Lung (tissue), 16 donors: ENCODE data around the gene TXNRD1. TPM values are rescaled to one million over a fixed set of nuclear protein-coding genes. Genes with fewer than 3 reads are reported as not detected.

Experiments used
- ATAC-seq: fragments of 200-7000 bp; cut with Tn5 transposase; one replicate; pipeline ENCODE4 v1.9.1; 2020; ENCODE audit warnings: moderate number of reproducible peaks; ENCODE audit not compliant: insufficient read depth, low FRiP score
- DNase-seq, 3 donors: peaks; one replicate each; pipeline ENCODE4 v3.0.0-alpha.2; 2013 to 2017
- H3K27ac ChIP-seq, 2 donors: one replicate each; pipeline ENCODE4 v1.5.1; 2013; ENCODE audit warnings: mild to moderate bottlenecking in 2 of 2, moderate library complexity in 2 of 2, control low read depth in 1 of 2, inconsistent platforms in 1 of 2, low read depth in 1 of 2, low read length in 1 of 2
- H3K27me3 ChIP-seq, 3 donors: one replicate each; pipeline ENCODE4 v1.5.1; 2013; ENCODE audit warnings: low read length in 2 of 3; ENCODE audit not compliant: control insufficient read depth in 3 of 3, insufficient read depth in 3 of 3
- H3K36me3 ChIP-seq, 4 donors: one replicate each; pipeline ENCODE4 v1.5.1; 2013; ENCODE audit warnings: low read length in 4 of 4, mild to moderate bottlenecking in 1 of 4, moderate library complexity in 1 of 4; ENCODE audit not compliant: control insufficient read depth in 4 of 4, insufficient read depth in 4 of 4
- H3K4me1 ChIP-seq, 5 donors: one replicate each; pipeline ENCODE4 v1.5.1; 2013; ENCODE audit warnings: low read length in 5 of 5, mild to moderate bottlenecking in 2 of 5, moderate library complexity in 1 of 5; ENCODE audit not compliant: control insufficient read depth in 5 of 5, insufficient read depth in 5 of 5
- H3K4me3 ChIP-seq: one replicate; pipeline ENCODE4 v1.5.1; 2013; ENCODE audit warnings: mild to moderate bottlenecking, control low read depth, moderate library complexity
- H3K9ac ChIP-seq, 2 donors: one replicate each; pipeline ENCODE4 v1.5.1; 2013; ENCODE audit warnings: low read length in 2 of 2, control low read depth in 1 of 2; ENCODE audit not compliant: insufficient read depth in 1 of 2
- H3K9me3 ChIP-seq, 4 donors: one replicate each; pipeline ENCODE4 v1.5.1; 2013; ENCODE audit warnings: low read length in 3 of 4, mild to moderate bottlenecking in 1 of 4, moderate library complexity in 1 of 4; ENCODE audit not compliant: control insufficient read depth in 4 of 4, insufficient read depth in 3 of 4
- WGBS, 2 donors: extraction: QIAGEN DNeasy Blood & Tissue Kit; methylation state at CpG; one replicate each; pipeline ENCODE4 v1.1.7; 2013; 5-methylcytosine and 5-hydroxymethylcytosine counted together
- long read RNA-seq, 5 donors: transcript quantifications; one replicate each; lab custom pipeline, GENCODE V29; 2026
- polyA plus RNA-seq, 2 donors: library from polyadenylated mRNA; stranded (reverse); fragments of 200-250 nt; gene quantifications; one replicate each; pipeline ENCODE4 v1.2.1, GENCODE V29; 2013
- total RNA-seq, 2 donors: library from RNA; depleted of rRNA in 1 of 2; stranded (reverse); fragments of >200 nt in 1 of 2; gene quantifications; one replicate each; pipeline ENCODE4 v1.2.1, GENCODE V29; 2014 to 2021
- TF ChIP-seq, protein P1 (sequence below): IDR thresholded peaks from 2 replicates; pipeline ENCODE4 v1.5.1; 2012; ENCODE audit warnings: mild to moderate bottlenecking; ENCODE audit errors: control extremely low read depth, extremely low read depth
- donor health status: control.
- donor health status: control.
- donor health status: Bipolar disorder and iron deficiency.
- donor health status: healthy.
- donor health status: DM: yes; HTN: yes; CAD: no.

TXNRD1 gene
- total RNA-seq (100 to 1,000 TPM; 135 to 166 TPM), polyA plus RNA-seq (100 to 1,000 TPM in 1 of 2 donors, 10 to 100 TPM in 1; 74.2 to 115 TPM)
- long read RNA-seq, donor 1, partial matches to known transcripts: 0 of 4 reads
- long read RNA-seq, donor 1, other reads (novel, unspliced or antisense): 0 of 4 reads
- long read RNA-seq, donor 2, partial matches to known transcripts: 0 of 2 reads
- long read RNA-seq, donor 2, other reads (novel, unspliced or antisense): 0 of 2 reads
- long read RNA-seq, donor 3, transcript TXNRD1-205 (15 exons, 3,930 nt): major isoform, 6 of 8 reads
- long read RNA-seq, donor 3, partial matches to known transcripts: 0 of 8 reads
- long read RNA-seq, donor 3, other reads (novel, unspliced or antisense): 0 of 8 reads
- long read RNA-seq, donor 4, partial matches to known transcripts: 5 of 5 reads
- long read RNA-seq, donor 4, other reads (novel, unspliced or antisense): 0 of 5 reads
- long read RNA-seq, donor 5, partial matches to known transcripts: 0 of 4 reads
- long read RNA-seq, donor 5, other reads (novel, unspliced or antisense): 0 of 4 reads

DNA sequence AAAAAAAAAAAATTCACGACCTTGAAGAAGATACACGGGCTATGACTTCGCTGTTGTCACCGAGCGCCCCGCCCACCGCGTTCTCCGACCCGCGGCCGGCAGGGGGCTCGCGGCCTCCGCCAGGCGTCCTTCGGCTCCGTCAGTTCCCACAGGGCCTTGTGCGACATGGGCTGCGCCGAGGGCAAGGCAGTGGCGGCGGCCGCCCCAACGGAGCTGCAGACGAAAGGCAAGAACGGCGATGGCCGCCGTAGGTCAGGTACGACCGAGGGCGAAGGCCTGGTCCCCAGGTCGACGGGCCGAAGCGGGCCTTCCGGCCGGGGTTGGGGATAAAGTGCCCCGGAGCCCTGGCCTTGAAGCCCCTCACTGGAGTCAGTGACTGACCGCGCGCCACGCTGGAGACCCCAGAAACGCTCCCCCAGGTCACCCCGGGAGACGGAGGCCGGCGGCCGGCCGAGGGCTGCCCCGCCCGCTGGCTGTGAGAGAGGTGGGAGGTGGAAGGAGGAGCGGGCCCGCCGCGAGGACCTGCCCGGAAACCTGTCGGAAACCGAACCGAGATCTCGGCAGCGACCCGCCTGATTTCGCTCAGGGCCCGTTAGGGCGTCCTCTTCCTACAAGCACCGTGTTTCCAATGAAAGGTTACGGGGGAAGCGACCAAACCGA, at the start of gene TXNRD1:
Gene TXNRD1 (plus strand): TSS at position 142 of the 660 bp plus-strand sequence. CDS start 24 bp downstream, at position 166.
- no peaks in the 10 kb centered on the region for H3K9me3 ChIP-seq
- peak within 1 kb of the TSS; percentile 48 for H3K4me3 ChIP-seq
- H3K36me3 ChIP-seq: no peaks in the 10 kb centered on the region
- peak within 1 kb of the TSS; percentile 24 to 55 for H3K9ac ChIP-seq
- H3K4me1 ChIP-seq: peaks cover 2 to 16% (median 10%) of the 10 kb centered on the region in 5 donors
- 1 to 3% methylated on average over 70 to 71 of the region's 71 CpGs for WGBS, 2 donors
- DNase-seq (peak; percentile 84 to 88 (median 87)), ATAC-seq (peak; percentile 79)
- TF ChIP-seq, protein P1, sequence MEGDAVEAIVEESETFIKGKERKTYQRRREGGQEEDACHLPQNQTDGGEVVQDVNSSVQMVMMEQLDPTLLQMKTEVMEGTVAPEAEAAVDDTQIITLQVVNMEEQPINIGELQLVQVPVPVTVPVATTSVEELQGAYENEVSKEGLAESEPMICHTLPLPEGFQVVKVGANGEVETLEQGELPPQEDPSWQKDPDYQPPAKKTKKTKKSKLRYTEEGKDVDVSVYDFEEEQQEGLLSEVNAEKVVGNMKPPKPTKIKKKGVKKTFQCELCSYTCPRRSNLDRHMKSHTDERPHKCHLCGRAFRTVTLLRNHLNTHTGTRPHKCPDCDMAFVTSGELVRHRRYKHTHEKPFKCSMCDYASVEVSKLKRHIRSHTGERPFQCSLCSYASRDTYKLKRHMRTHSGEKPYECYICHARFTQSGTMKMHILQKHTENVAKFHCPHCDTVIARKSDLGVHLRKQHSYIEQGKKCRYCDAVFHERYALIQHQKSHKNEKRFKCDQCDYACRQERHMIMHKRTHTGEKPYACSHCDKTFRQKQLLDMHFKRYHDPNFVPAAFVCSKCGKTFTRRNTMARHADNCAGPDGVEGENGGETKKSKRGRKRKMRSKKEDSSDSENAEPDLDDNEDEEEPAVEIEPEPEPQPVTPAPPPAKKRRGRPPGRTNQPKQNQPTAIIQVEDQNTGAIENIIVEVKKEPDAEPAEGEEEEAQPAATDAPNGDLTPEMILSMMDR: peak; percentile 87
- peak within 1 kb of the TSS; percentile 77 to 82 for H3K27ac ChIP-seq
- no peaks in the 10 kb centered on the region for H3K27me3 ChIP-seq

DNA sequence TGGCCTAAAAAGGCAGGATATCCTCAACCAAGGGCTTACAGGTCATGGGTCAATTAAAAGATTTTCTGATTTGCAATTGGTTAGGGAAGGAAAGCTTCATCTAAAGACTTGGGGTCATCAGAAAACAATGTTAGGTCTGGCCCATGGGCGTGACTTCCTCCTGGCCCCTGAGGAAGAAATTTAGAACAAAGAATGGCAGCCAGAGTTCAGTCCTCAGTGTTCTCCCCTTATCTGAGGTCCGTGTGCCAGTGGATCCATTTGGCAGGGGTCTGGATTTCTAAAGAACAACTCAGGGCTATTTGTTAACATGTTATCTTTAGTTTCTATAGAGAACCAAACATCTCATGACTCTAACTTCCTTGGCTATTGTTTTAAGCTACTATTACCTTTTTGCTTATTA, 49.8 kb upstream of the TXNRD1 start:
- Histone ChIP-seq H3K4me3 (no peak overlapping the region), H3K27ac (no peak overlapping the region), H3K9ac (no peak overlapping the region), H3K27me3 (no peaks in the 10 kb centered on the region), H3K36me3 (no peaks in the 10 kb centered on the region), H3K4me1 (peaks cover 0 to 3% (median 0%) of the 10 kb centered on the region in 5 donors), H3K9me3 (no peaks in the 10 kb centered on the region)
- no peak for ATAC-seq
- TF ChIP-seq, protein P1: no peak
- WGBS, 2 donors: 70 to 76% methylated on average over 2 of the region's 2 CpGs
- no peak for DNase-seq

DNA sequence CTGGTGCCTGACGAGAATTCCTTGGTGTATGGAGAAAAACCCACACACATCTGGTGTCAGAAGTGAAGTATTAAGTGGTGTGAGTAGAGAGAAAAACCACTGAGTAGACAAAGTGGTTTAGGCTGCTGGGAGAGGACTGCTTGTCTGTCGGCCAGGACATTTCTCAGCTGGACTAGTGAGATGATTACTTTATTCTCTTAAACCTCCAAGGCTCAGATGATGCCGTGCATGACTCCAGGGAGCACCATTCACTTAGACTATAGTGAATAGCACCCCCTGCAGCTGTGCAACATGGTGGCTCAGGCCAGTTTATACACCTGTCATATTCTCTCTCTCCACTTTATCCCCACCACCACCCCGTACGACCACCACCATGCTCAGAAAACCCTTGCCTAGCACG, 49.1 kb upstream of the TXNRD1 start:
- 79 to 89% methylated on average over 6 of the region's 6 CpGs for WGBS, 2 donors
- ATAC-seq (no peak), DNase-seq (no peak)
- no peak overlapping the region for H3K27ac ChIP-seq
- no peak overlapping the region for H3K9ac ChIP-seq
- peaks cover 0 to 3% (median 0%) of the 10 kb centered on the region in 5 donors for H3K4me1 ChIP-seq
- H3K9me3 ChIP-seq: no peaks in the 10 kb centered on the region
- no peaks in the 10 kb centered on the region for H3K27me3 ChIP-seq
- no peaks in the 10 kb centered on the region for H3K36me3 ChIP-seq
- TF ChIP-seq, protein P1: no peak
- H3K4me3 ChIP-seq: no peak overlapping the region
